Choroid plexus epithelial cell (primary cell): Measurements from ENCODE around the gene CYP1A2.

Experiments
- DNase-seq: peaks from one replicate; pipeline ENCODE4 v3.0.0-alpha.2; 2010; ENCODE audit warnings: low read depth
- H3K4me3 ChIP-seq: 2 replicates; pipeline ENCODE4 v1.5.1; 2011; ENCODE audit warnings: low read depth, mild to moderate bottlenecking, control low read depth, low read length, moderate library complexity
- TF ChIP-seq, protein P1 (sequence below): conservative IDR thresholded peaks from 2 replicates; pipeline ENCODE4 v1.5.1; 2011; ENCODE audit warnings: low read depth, mild to moderate bottlenecking, control low read depth, inconsistent platforms, low read length, moderate library complexity

The CYP1A2 gene

DNA sequence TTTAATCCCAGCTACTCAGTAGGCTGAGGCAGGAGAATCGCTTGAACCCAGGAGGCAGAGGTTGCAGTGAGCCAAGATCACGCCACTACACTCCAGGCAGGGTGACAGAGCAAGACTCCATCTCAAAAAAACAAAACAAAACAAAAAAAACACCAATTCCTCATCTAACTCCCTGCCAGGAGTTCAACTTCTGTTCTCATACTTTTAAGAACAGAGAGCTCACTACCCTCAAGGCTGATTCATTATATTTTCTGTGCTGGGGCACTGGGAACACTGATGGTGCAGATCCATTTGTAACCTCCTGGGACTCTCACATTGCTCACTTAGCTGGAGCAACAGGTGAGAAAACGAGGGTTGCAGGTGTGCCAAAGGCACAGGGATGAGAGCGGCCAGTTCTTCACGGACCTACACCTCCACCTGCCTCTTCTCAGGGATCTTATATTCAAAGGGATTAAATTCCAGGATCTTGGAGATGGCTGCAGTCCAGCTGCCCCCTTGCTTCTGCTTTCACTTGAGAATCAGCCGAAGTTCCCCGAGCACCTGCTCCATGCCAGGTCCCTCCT, 20.9 kb downstream of the CYP1A2 start:
- no peak overlapping the region for H3K4me3 ChIP-seq
- DNase-seq, result no peak
- TF ChIP-seq, protein P1, sequence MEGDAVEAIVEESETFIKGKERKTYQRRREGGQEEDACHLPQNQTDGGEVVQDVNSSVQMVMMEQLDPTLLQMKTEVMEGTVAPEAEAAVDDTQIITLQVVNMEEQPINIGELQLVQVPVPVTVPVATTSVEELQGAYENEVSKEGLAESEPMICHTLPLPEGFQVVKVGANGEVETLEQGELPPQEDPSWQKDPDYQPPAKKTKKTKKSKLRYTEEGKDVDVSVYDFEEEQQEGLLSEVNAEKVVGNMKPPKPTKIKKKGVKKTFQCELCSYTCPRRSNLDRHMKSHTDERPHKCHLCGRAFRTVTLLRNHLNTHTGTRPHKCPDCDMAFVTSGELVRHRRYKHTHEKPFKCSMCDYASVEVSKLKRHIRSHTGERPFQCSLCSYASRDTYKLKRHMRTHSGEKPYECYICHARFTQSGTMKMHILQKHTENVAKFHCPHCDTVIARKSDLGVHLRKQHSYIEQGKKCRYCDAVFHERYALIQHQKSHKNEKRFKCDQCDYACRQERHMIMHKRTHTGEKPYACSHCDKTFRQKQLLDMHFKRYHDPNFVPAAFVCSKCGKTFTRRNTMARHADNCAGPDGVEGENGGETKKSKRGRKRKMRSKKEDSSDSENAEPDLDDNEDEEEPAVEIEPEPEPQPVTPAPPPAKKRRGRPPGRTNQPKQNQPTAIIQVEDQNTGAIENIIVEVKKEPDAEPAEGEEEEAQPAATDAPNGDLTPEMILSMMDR, result no peak

DNA sequence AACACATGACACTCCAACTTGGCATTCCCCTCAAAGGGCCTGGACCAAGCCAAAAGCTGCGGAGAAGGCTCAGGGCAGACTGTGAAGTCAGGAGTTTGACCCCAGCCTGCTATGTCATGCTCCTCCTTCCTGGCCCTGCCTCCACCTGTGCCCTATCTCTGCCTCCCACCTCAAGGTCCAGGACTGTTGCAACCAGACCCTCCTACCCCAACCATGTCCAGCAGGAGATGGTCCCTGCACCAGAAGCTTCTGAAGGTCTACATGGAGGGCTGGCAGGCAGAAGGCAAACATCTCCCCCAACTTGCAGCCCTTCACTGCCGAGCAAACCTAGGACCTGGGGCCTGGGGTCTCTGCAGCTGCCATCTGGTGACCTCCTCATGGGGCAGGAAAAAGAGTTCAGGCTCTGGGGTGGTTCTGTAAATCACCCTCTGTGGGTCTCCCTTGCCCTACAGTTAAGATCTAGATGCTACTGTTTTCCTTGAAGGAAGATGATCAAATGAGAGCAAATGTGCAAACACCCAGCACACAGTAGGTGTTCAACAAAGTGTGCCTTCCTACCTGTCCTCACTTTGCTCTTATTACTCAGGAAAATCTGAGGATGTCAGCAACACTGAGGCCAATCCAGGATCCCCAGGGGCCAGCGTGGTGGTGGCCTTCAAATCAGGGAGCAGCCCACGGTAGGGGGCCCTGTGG, 21.7 kb downstream of the CYP1A2 start:
- no peak overlapping the region for H3K4me3 ChIP-seq
- DNase-seq, result no peak
- TF ChIP-seq, protein P1, result no peak

DNA sequence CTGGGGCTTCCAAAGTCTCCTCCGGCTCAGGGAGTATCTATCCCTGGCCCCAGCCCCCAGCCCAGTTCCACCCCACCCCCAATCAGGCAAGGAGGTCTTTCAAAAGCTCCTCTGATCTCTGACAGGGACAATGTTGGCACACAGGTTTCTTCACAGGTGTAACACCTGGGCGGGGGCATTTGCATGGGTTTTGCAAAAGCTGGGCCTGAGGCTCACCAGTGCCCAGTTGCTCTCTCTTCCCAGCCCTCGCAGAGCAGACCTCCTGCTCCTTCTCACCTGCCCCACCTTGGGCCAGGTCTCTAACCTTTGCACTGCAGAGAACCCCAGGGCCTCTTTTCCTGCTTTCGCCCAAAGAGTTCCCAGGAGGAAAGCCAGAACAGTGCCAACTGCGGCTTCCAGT, 24.7 kb downstream of the CYP1A2 start:
- DNase-seq, result no peak
- H3K4me3 ChIP-seq, result no peak overlapping the region
- TF ChIP-seq, protein P1, result no peak

DNA sequence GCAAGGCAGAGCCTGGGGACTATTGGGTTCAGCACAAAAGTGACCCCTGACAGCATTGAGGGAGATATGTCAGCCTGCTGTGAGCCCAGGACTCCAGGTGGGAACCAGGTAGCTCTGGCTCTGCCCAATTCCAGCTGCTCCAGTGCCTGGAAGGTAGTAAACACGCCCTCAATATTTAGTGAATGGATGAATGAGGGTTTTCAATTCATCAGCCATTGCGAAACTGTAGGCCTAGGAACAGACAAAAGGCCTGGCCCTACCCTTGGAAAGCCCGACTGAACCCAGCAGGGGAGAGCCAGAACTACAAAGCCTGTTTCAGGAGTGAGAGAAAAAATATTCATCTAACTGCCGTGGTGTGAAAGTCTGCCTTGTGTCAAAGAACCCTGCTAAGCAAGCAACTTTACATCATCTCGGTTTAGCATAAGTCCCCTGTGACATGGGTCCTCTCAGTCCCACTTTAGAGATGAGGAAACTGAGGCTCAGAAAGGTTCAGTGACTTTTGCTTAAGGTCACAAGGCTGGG, 25.1 kb downstream of the CYP1A2 start:
- DNase-seq, result peak; percentile 63
- TF ChIP-seq, protein P1, result no peak
- no peak overlapping the region for H3K4me3 ChIP-seq

DNA sequence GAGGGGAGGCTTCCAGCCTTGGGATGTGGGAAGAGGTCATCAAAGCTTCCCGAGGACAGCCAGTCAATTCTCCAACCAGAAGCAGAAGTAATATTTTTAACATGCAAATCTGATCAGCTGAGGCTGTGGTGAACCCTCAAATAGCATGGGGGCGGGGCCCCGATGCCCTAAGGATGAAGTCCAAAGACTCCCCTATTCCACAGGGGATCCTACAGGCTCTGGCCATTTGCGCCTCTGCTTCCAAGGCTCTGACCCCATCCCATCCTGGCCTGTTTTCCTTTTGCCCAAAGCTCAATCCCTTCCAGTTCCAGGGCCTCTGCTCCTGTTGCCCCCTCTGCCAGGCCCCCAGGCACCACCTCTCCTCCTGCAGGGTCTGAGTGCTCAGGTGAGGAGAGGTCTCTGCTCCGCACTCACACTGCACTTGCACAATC, 26.5 kb downstream of the CYP1A2 start:
- H3K4me3 ChIP-seq, result no peak overlapping the region
- DNase-seq, result no peak
- TF ChIP-seq, protein P1, result no peak

DNA sequence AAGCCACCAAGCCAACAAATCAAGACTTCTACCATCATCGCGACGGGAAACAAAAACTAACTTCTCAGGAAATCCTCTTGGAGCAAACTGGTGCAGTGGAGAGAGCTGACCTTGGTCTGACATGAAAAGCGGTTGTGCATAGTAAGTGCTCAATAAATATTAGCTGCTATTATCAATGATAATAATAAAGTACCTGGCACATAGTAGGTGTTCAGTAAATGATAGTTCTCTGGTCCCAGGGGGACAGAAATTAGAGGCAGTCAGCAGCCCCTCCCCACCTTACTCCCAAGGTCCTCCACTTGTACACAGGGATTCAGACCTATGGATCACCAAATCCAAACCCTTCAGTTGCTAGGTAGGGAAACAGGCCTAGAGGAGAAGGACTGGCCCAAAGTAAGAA, 27.2 kb downstream of the CYP1A2 start:
- no peak for DNase-seq
- TF ChIP-seq, protein P1, result no peak

More for the DNA sequence above, 27.2 kb downstream of the CYP1A2 start:
- no peak overlapping the region for H3K4me3 ChIP-seq
